OCI-LY1 (cell line): Measurements from ENCODE around the gene KRT6B.

Source experiments
- EZH2 ChIP-seq: fragments of 200-600 bp; sonication (generic), shearing (Covaris generic); IDR thresholded peaks from 2 replicates; pipeline ENCODE4 v1.8.0; 2017; ENCODE audit warnings: borderline replicate concordance, mixed run types, mild to moderate bottlenecking, antibody characterized with exemption, low read length, moderate library complexity, mixed read lengths
- TF ChIP-seq, protein P1 (sequence below): fragments of 200-600 bp; sonication (generic), shearing (Covaris generic); IDR thresholded peaks from 2 replicates; pipeline ENCODE4 v1.5.1; 2017; ENCODE audit warnings: mild to moderate bottlenecking, antibody characterized with exemption, low read length, moderate library complexity, mixed read lengths

DNA sequence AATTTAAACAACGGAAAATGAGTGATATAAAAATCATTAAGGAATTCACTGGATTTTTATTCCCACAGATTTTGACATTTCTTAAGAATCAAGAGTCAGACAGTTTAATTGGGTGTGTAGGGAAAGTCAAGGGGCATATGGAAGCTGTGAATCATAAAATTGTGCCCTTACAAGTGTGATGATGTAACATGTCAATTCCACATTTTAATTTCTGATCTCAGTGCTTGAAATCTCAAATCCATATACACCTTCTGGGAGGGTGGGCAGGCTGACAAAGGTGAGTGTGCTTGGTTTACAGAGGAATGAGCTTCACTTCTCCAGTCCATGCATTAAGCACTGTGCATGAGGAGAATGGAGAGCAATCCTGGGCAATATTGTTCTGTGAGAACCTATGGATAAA lies 42.2 kb upstream of the KRT6B start:
- TF ChIP-seq, protein P1, sequence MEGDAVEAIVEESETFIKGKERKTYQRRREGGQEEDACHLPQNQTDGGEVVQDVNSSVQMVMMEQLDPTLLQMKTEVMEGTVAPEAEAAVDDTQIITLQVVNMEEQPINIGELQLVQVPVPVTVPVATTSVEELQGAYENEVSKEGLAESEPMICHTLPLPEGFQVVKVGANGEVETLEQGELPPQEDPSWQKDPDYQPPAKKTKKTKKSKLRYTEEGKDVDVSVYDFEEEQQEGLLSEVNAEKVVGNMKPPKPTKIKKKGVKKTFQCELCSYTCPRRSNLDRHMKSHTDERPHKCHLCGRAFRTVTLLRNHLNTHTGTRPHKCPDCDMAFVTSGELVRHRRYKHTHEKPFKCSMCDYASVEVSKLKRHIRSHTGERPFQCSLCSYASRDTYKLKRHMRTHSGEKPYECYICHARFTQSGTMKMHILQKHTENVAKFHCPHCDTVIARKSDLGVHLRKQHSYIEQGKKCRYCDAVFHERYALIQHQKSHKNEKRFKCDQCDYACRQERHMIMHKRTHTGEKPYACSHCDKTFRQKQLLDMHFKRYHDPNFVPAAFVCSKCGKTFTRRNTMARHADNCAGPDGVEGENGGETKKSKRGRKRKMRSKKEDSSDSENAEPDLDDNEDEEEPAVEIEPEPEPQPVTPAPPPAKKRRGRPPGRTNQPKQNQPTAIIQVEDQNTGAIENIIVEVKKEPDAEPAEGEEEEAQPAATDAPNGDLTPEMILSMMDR: no peak
- TF ChIP-seq EZH2: no peak
